ENCODE data around the gene USP19.

USP19 gene

GRCh38 chr3:49153349-49153912, 32.8 kb upstream of the USP19 start:
- no peak for TF ChIP-seq CTCF (IDR thresholded peaks at IDR 0.05; ENCODE audit: insufficient read depth, low read length, poor library complexity, severe bottlenecking)
- no peak for TF ChIP-seq EZH2phosphoT487 (conservative IDR thresholded peaks at IDR 0.05; ENCODE audit: low read length)
- Histone ChIP-seq H3K4me2 (ENCODE audit: low read depth, low read length, poor library complexity, severe bottlenecking) (no peak overlapping the region), H3K36me3 (ENCODE audit: low read length) (no peaks in the 10 kb centered on the region), H3F3A (ENCODE audit: insufficient read depth) (no peaks in the 10 kb centered on the region), H3K9me2 (replicated peaks; ENCODE audit: insufficient read depth, low read length) (no peaks in the 10 kb centered on the region), H3K4me3 (ENCODE audit: insufficient read depth, low read length, poor library complexity, severe bottlenecking) (no peak overlapping the region), H3K27me3 (ENCODE audit: low read length) (no peaks in the 10 kb centered on the region), H3K9me3 (ENCODE audit: insufficient read depth, low read length) (no peaks in the 10 kb centered on the region), H2AFZ (ENCODE audit: low read depth, low read length, severe bottlenecking) (no peak overlapping the region), H3K9ac (ENCODE audit: low read length) (no peak overlapping the region), H3K79me2 (ENCODE audit: insufficient read depth, low read length) (no peaks in the 10 kb centered on the region), H3K27ac (ENCODE audit: low read depth, low read length) (no peak overlapping the region), H4K20me1 (ENCODE audit: low read depth, low read length) (no peaks in the 10 kb centered on the region)

- Histone ChIP-seq H3K27me3 (ENCODE audit: low read length) (no peaks in the 10 kb centered on the region), H3K9me2 (replicated peaks; ENCODE audit: insufficient read depth, low read length) (no peaks in the 10 kb centered on the region), H3K4me2 (ENCODE audit: low read depth, low read length, poor library complexity, severe bottlenecking) (no peak overlapping the region), H3K36me3 (ENCODE audit: low read length) (no peaks in the 10 kb centered on the region), H2AFZ (ENCODE audit: low read depth, low read length, severe bottlenecking) (no peak overlapping the region), H3K4me3 (ENCODE audit: insufficient read depth, low read length, poor library complexity, severe bottlenecking) (no peak overlapping the region), H3F3A (ENCODE audit: insufficient read depth) (no peaks in the 10 kb centered on the region), H3K9me3 (ENCODE audit: insufficient read depth, low read length) (no peaks in the 10 kb centered on the region), H3K79me2 (ENCODE audit: insufficient read depth, low read length) (no peaks in the 10 kb centered on the region), H3K9ac (ENCODE audit: low read length) (no peak overlapping the region), H4K20me1 (ENCODE audit: low read depth, low read length) (no peaks in the 10 kb centered on the region), H3K27ac (ENCODE audit: low read depth, low read length) (no peak overlapping the region)
- TF ChIP-seq CTCF (IDR thresholded peaks at IDR 0.05; ENCODE audit: insufficient read depth, low read length, poor library complexity, severe bottlenecking): no peak
- no peak for TF ChIP-seq EZH2phosphoT487 (conservative IDR thresholded peaks at IDR 0.05; ENCODE audit: low read length)
Observed at GRCh38 chr3:49151610-49152009, 31.0 kb upstream of the USP19 start.

GRCh38 chr3:49148159-49148558, 27.5 kb upstream of the USP19 start:
- H3K4me2 ChIP-seq (ENCODE audit: low read depth, low read length, poor library complexity, severe bottlenecking): no peak overlapping the region
- H3K9me3 ChIP-seq (ENCODE audit: insufficient read depth, low read length): no peaks in the 10 kb centered on the region
- no peak overlapping the region for H3K4me3 ChIP-seq (ENCODE audit: insufficient read depth, low read length, poor library complexity, severe bottlenecking)
- no peak overlapping the region for H3K9ac ChIP-seq (ENCODE audit: low read length)
- no peaks in the 10 kb centered on the region for H3K36me3 ChIP-seq (ENCODE audit: low read length)
- H3F3A ChIP-seq (ENCODE audit: insufficient read depth): no peaks in the 10 kb centered on the region
- H4K20me1 ChIP-seq (ENCODE audit: low read depth, low read length): no peaks in the 10 kb centered on the region
- no peak overlapping the region for H2AFZ ChIP-seq (ENCODE audit: low read depth, low read length, severe bottlenecking)
- TF ChIP-seq CTCF (IDR thresholded peaks at IDR 0.05; ENCODE audit: insufficient read depth, low read length, poor library complexity, severe bottlenecking) (no peak), EZH2phosphoT487 (conservative IDR thresholded peaks at IDR 0.05; ENCODE audit: low read length) (no peak)
- no peaks in the 10 kb centered on the region for H3K27me3 ChIP-seq (ENCODE audit: low read length)
- H3K79me2 ChIP-seq (ENCODE audit: insufficient read depth, low read length): no peaks in the 10 kb centered on the region
- H3K9me2 ChIP-seq (replicated peaks; ENCODE audit: insufficient read depth, low read length): no peaks in the 10 kb centered on the region
- no peak overlapping the region for H3K27ac ChIP-seq (ENCODE audit: low read depth, low read length)

Data from SU-DHL-6 (cell line).